Trophoblast cell (in vitro differentiated cells and primary cell): ENCODE data around the gene ADM5.

Source experiments
- DNase-seq, 2 donors: peaks; one replicate each; pipeline ENCODE4 v3.0.0-alpha.2; 2016
- H2AFZ ChIP-seq: 2 replicates; pipeline ENCODE4 v1.6.1; 2013; ENCODE audit warnings: low read length, moderate library complexity, mild to moderate bottlenecking; ENCODE audit not compliant: insufficient read depth, poor library complexity
- H2AK5ac ChIP-seq: 2 replicates; pipeline ENCODE4 v1.6.1; 2013; ENCODE audit warnings: mild to moderate bottlenecking, low read length
- H2BK120ac ChIP-seq: 2 replicates; pipeline ENCODE4 v1.6.1; 2013; ENCODE audit warnings: low read length, mild to moderate bottlenecking, moderate library complexity; ENCODE audit not compliant: insufficient read depth, poor library complexity
- H2BK12ac ChIP-seq: 2 replicates; pipeline ENCODE4 v1.6.1; 2013; ENCODE audit warnings: mild to moderate bottlenecking, low read length, moderate library complexity
- H2BK5ac ChIP-seq: 2 replicates; pipeline ENCODE4 v1.6.1; 2013; ENCODE audit warnings: low read length, low read depth, moderate library complexity, mild to moderate bottlenecking; ENCODE audit not compliant: poor library complexity
- H3K14ac ChIP-seq: 2 replicates; pipeline ENCODE4 v1.6.1; 2013; ENCODE audit warnings: mild to moderate bottlenecking, low read length
- H3K18ac ChIP-seq: 2 replicates; pipeline ENCODE4 v1.6.1; 2013; ENCODE audit warnings: mild to moderate bottlenecking, low read length
- H3K23ac ChIP-seq: 2 replicates; pipeline ENCODE4 v1.6.1; 2013; ENCODE audit warnings: low read length
- H3K27ac ChIP-seq: 2 replicates; pipeline ENCODE4 v1.5.1; 2013; ENCODE audit warnings: low read depth, mild to moderate bottlenecking, inconsistent platforms, low read length, moderate library complexity
- H3K27me3 ChIP-seq: 2 replicates; pipeline ENCODE4 v1.6.1; 2013; ENCODE audit warnings: inconsistent platforms, mild to moderate bottlenecking, low read length, moderate library complexity; ENCODE audit not compliant: insufficient read depth
- H3K36me3 ChIP-seq, 2 experiments: 1 replicate in 1 of 2; 2 replicates in 1 of 2; pipeline ENCODE4 v1.6.1; 2013; ENCODE audit warnings: low read length in 2 of 2, mild to moderate bottlenecking in 2 of 2, moderate library complexity in 1 of 2; ENCODE audit not compliant: insufficient read depth in 2 of 2, control insufficient read depth in 1 of 2
- H3K4ac ChIP-seq: 2 replicates; pipeline ENCODE4 v1.6.1; 2013; ENCODE audit warnings: low read depth, mild to moderate bottlenecking, low read length, moderate library complexity
- H3K4me1 ChIP-seq, 2 experiments: 1 replicate in 1 of 2; 2 replicates in 1 of 2; pipeline ENCODE4 v1.6.1; 2013; ENCODE audit warnings: low read length in 2 of 2, mild to moderate bottlenecking in 2 of 2, moderate library complexity in 1 of 2; ENCODE audit not compliant: insufficient read depth in 2 of 2, control insufficient read depth in 1 of 2
- H3K4me2 ChIP-seq: 2 replicates; pipeline ENCODE4 v1.6.1; 2013; ENCODE audit warnings: inconsistent platforms, mild to moderate bottlenecking, low read length, moderate library complexity
- H3K4me3 ChIP-seq: 2 replicates; pipeline ENCODE4 v1.5.1; 2013; ENCODE audit warnings: mild to moderate bottlenecking, low read depth, low read length, inconsistent platforms
- H3K79me1 ChIP-seq: one replicate; pipeline ENCODE4 v1.6.1; 2013; ENCODE audit warnings: low read length
- H3K79me2 ChIP-seq: 2 replicates; pipeline ENCODE4 v1.6.1; 2013; ENCODE audit warnings: low read length, mild to moderate bottlenecking; ENCODE audit not compliant: control insufficient read depth, insufficient read depth, poor library complexity
- H3K9ac ChIP-seq: 2 replicates; pipeline ENCODE4 v1.6.1; 2013; ENCODE audit warnings: mild to moderate bottlenecking, low read length
- H3K9me3 ChIP-seq: 2 replicates; pipeline ENCODE4 v1.6.1; 2013; ENCODE audit warnings: low read depth, mild to moderate bottlenecking, control low read depth, inconsistent platforms, low read length; ENCODE audit not compliant: insufficient read depth
- H4K12ac ChIP-seq: 2 replicates; pipeline ENCODE4 v1.6.1; 2013; ENCODE audit warnings: low read depth, mild to moderate bottlenecking, low read length, moderate library complexity
- H4K8ac ChIP-seq: 2 replicates; pipeline ENCODE4 v1.6.1; 2013; ENCODE audit warnings: low read depth, mild to moderate bottlenecking, low read length, moderate library complexity
- H4K91ac ChIP-seq: one replicate; pipeline ENCODE4 v1.6.1; 2013; ENCODE audit warnings: low read depth, mild to moderate bottlenecking, low read length, moderate library complexity
- WGBS: extraction: QIAGEN DNeasy Blood & Tissue Kit; methylation state at CpG from one replicate; pipeline ENCODE4 v1.1.7; 2013; ENCODE audit warnings: missing lambda C conversion rate; ENCODE audit not compliant: insufficient read length, insufficient coverage; ENCODE audit errors: extremely low coverage; 5-methylcytosine and 5-hydroxymethylcytosine counted together

The ADM5 gene

DNA sequence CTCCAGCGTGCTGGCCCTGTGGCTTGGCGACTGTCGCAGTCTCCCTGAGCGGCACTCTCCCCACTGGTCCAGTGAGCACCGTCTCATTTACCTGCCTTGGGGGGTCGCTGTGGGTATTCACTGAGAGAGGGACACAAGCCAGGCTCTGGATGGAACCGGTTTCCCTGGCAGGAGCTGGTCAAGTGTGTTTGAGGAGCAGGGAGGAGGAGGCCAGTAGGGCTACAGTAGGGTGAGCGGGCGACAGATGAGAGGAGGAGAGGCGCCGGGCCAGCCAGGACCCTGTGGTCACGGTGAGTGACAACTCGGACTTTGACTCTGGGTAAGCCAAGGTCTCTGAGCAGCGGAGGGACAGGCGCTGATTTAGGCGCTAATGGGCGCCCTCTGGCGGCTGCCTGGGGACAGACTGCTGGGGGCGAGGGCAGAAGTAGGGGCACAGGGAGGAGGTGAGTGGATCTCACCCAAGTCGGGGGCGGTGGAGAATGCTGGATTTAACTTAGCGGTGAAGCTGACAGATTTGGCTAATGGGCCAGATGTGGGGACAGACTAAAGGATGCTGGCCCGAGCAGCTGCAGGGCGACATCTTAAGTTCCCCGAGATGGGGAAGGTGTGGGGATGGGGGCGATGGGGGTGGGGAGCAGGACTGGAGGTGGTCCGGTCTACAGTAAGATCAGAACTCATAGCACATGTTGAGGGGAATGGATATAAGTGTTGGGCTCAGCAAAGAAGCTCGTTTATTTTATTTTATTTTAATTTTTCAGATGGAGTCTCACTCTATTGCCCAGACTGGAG is 17.1 kb upstream of the ADM5 start:
- DNase-seq, result peak; percentile 65 to 83
- Histone ChIP-seq H3K27me3 (no peaks in the 10 kb centered on the region), H3K27ac (peak overlapping the region; percentile 6), H2AFZ (peak overlapping the region; percentile 26), H3K9ac (no peak overlapping the region), H3K4ac (no peak overlapping the region), H2AK5ac (no peak overlapping the region), H3K36me3 (peaks cover 23 to 24% of the 10 kb centered on the region in 2 experiments), H2BK5ac (no peak overlapping the region), H3K18ac (peak overlapping the region; percentile 86), H4K91ac (peak overlapping the region; percentile 41), H2BK12ac (no peak overlapping the region), H3K4me2 (peak overlapping the region; percentile 35), H3K9me3 (no peaks in the 10 kb centered on the region), H3K79me2 (peaks cover 4% of the 10 kb centered on the region), H3K4me3 (no peak overlapping the region), H4K8ac (peak overlapping the region; percentile 70), H3K14ac (peak overlapping the region; percentile 7), H4K12ac (peak overlapping the region; percentile 66), H2BK120ac (no peak overlapping the region), H3K4me1 (peaks cover 2 to 6% of the 10 kb centered on the region in 2 experiments), H3K23ac (no peak overlapping the region), H3K79me1 (peaks cover 10% of the 10 kb centered on the region)
- WGBS, result no CpG with 5 or more reads among the region's 28 CpGs

DNA sequence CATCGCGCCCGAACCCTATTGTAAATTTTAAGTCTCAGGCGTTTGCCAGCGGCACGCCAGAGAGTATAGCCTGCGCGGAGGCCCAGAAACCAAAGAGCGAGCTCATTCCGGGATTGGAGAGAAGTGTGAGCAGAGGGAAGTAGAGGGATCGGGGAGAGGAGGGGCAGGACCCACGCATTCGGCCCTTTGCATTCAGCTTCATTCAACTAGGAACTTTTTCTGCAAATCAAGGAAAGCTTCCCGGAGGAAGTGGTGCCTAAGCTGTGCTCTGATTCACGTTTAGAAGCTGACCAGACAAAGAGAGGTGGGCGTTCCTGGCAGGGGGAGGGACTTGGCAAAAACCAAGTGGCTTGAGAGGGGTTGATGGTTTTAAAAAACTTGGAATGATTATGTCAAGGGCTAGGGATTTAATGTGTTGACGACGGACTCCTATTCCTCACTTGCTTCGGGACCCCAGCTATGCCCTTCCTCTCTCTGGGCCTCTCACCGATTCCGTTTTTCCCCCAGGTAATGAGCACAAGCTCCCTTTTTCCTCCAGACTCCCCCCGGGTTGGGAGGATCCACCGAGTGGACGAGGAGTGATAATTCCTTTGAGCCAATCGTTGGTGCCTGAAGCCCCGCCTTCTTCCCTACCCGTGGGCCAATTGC is 13.1 kb upstream of the ADM5 start:
- Histone ChIP-seq H2AK5ac (no peak overlapping the region), H3K79me2 (peaks cover 28% of the 10 kb centered on the region), H3K27me3 (no peaks in the 10 kb centered on the region), H3K4me1 (peaks cover 14 to 20% of the 10 kb centered on the region in 2 experiments), H3K9ac (peak overlapping the region; percentile 97), H3K79me1 (peaks cover 20% of the 10 kb centered on the region), H3K23ac (no peak overlapping the region), H3K36me3 (peaks cover 12 to 15% of the 10 kb centered on the region in 2 experiments), H3K9me3 (no peaks in the 10 kb centered on the region), H4K12ac (peak overlapping the region; percentile 99), H3K4me2 (peak overlapping the region; percentile 76), H2BK120ac (peak overlapping the region; percentile 93), H2BK12ac (peak overlapping the region; percentile 73), H2BK5ac (peak overlapping the region; percentile 91), H3K18ac (peak overlapping the region; percentile 89), H3K4ac (peak overlapping the region; percentile 61), H4K91ac (peak overlapping the region; percentile 88), H4K8ac (peak overlapping the region; percentile 96), H3K4me3 (peak overlapping the region; percentile 57), H3K27ac (peak overlapping the region; percentile 95), H3K14ac (peak overlapping the region; percentile 93), H2AFZ (peak overlapping the region; percentile 56)
- DNase-seq, result peak; percentile 90 to 96
- no CpG with 5 or more reads among the region's 27 CpGs for WGBS

DNA sequence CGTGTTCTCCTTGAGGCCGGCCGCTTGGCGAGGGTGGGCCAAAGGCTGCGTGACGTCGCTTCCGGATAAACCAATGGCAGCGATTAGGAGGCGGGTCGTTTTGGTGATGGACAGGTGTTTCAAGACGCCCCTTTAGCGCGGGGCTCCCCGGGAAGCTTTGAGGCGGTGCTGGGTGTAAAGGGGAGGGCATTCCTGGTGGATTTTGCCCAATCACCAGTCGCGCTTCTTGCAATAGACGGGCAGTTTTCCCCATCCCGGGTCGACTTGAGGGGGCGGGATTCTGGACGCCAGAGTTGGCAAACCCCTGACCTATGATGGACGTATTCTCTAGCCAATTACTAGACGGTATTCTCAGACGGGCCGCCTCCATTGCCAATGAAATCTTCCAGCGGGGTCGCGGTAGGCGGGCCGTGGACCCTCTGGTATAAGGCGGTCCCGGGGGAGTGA is 12.6 kb upstream of the ADM5 start:
- Histone ChIP-seq H3K14ac (no peak overlapping the region), H3K4me2 (peak overlapping the region; percentile 95), H3K4me1 (peaks cover 14 to 17% of the 10 kb centered on the region in 2 experiments), H2AK5ac (no peak overlapping the region), H3K4ac (no peak overlapping the region), H2BK120ac (no peak overlapping the region), H3K4me3 (peak overlapping the region; percentile 93), H4K12ac (no peak overlapping the region), H4K91ac (no peak overlapping the region), H3K79me1 (peaks cover 20% of the 10 kb centered on the region), H3K18ac (no peak overlapping the region), H2BK5ac (no peak overlapping the region), H2BK12ac (no peak overlapping the region), H3K23ac (no peak overlapping the region), H2AFZ (no peak overlapping the region), H3K27me3 (no peaks in the 10 kb centered on the region), H4K8ac (peak overlapping the region; percentile 98), H3K79me2 (peaks cover 28% of the 10 kb centered on the region), H3K9ac (no peak overlapping the region), H3K9me3 (peaks cover 2% of the 10 kb centered on the region), H3K36me3 (peaks cover 13 to 16% of the 10 kb centered on the region in 2 experiments), H3K27ac (peak overlapping the region; percentile 85)
- peak; percentile 100 for DNase-seq
- WGBS, result no CpG with 5 or more reads among the region's 34 CpGs

DNA sequence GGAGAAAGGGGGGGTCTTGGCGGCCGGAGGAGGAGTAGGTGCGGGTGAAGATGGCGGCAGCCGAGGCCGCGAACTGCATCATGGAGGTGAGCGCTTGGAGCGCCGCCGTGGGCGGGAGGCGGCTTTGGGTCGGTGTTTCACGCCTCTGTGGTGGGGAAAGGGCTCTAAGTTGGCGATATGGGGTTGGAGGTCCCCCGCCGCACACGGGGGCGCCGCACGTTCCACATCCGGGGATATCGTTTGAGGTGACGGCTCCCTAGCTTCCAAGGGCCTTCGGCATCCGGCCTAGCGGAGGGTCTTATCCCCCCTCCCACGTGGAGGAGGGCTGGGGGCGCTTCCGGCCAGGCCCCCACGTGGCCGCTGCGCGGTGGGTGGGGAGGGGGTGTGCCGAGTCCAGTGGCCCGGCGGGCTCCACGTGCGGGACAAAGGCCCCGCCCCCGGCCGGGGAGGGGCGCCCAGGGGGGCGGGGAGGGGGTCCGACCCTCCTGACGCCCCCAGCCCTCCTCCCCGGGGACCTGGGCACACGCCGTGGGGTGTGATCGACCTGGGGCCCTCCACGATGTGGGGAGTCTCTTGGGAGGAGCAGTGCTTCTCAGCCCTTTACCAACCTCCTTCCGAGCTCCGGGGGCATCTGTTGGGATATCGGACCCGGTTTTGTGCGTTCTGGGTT is 12.0 kb upstream of the ADM5 start, which contains the start of gene PRMT1:
Gene PRMT1, plus strand, starts transcription at position 41 of the 670 bp plus-strand sequence. Its CDS starts 10 bp downstream, at position 51.
- peak within 1 kb of the TSS; percentile 99 for H3K4ac ChIP-seq
- peak within 1 kb of the TSS; percentile 99 for H3K14ac ChIP-seq
- H2BK5ac ChIP-seq, result peak within 1 kb of the TSS; percentile 95
- H2AK5ac ChIP-seq, result peak within 1 kb of the TSS; percentile 100
- peak within 1 kb of the TSS; percentile 99 for H4K12ac ChIP-seq
- H3K4me3 ChIP-seq, result peak within 1 kb of the TSS; percentile 93
- peak within 1 kb of the TSS; percentile 95 for H2BK120ac ChIP-seq
- no CpG with 5 or more reads among the region's 57 CpGs for WGBS
- H3K9ac ChIP-seq, result peak within 1 kb of the TSS; percentile 97
- peak within 1 kb of the TSS; percentile 98 for H4K8ac ChIP-seq
- peaks cover 28% of the 10 kb centered on the region for H3K79me2 ChIP-seq
- peaks cover 18% of the 10 kb centered on the region for H3K79me1 ChIP-seq
- H3K4me1 ChIP-seq, result peaks cover 13% of the 10 kb centered on the region in 2 experiments
- no peak within 1 kb of the TSS for H3K23ac ChIP-seq
- peaks cover 19 to 21% of the 10 kb centered on the region in 2 experiments for H3K36me3 ChIP-seq
- no peaks in the 10 kb centered on the region for H3K27me3 ChIP-seq
- H2BK12ac ChIP-seq, result peak within 1 kb of the TSS; percentile 73
- peak within 1 kb of the TSS; percentile 95 for H3K4me2 ChIP-seq
- H3K18ac ChIP-seq, result peak within 1 kb of the TSS; percentile 99
- peaks cover 2% of the 10 kb centered on the region for H3K9me3 ChIP-seq
- peak within 1 kb of the TSS; percentile 69 for H2AFZ ChIP-seq
- H3K27ac ChIP-seq, result peak within 1 kb of the TSS; percentile 95
- H4K91ac ChIP-seq, result peak within 1 kb of the TSS; percentile 99
- peak in 1 of 2 donors; percentile 35 for DNase-seq
